Transverse colon (tissue), 4 donors: Measurements from ENCODE around the gene PHRF1. TPM values are rescaled to one million over a fixed set of nuclear protein-coding genes. Genes with fewer than 3 reads are reported as not detected.

Experiments used
- DNase-seq: peaks from one replicate; pipeline ENCODE4 v3.0.0-alpha.2; 2019
- H3K27ac ChIP-seq, 4 donors: fragments of 200-600 bp; sonication (generic); 2 replicates each; pipeline ENCODE4 v1.5.1; 2016 to 2018; ENCODE audit warnings: inconsistent platforms in 4 of 4
- H3K27me3 ChIP-seq: fragments of 200-600 bp; sonication (generic); 2 replicates; pipeline ENCODE4 v1.5.1; 2017; ENCODE audit warnings: inconsistent platforms
- H3K36me3 ChIP-seq, 4 donors: fragments of 200-600 bp; sonication (generic); 2 replicates each; pipeline ENCODE4 v1.5.1; 2017 to 2019; ENCODE audit warnings: inconsistent platforms in 4 of 4
- H3K4me1 ChIP-seq, 4 donors: fragments of 200-600 bp; sonication (generic); 2 replicates each; pipeline ENCODE4 v1.5.1; 2017 to 2020; ENCODE audit warnings: inconsistent platforms in 4 of 4
- H3K4me3 ChIP-seq, 4 donors: fragments of 200-600 bp; sonication (generic); 1 replicate in 1 of 4; 2 replicates in 3 of 4; pipeline versions ENCODE4 v1.5.1 to v1.6.1; 2017 to 2019; ENCODE audit warnings: inconsistent platforms in 4 of 4
- H3K9me3 ChIP-seq, 2 donors: fragments of 200-600 bp; sonication (generic); 2 replicates each; pipeline ENCODE4 v1.5.1; 2017 to 2019; ENCODE audit warnings: inconsistent platforms in 2 of 2
- CTCF ChIP-seq, 5 experiments: fragments of 200-600 bp in 3 of 5; fragments of 450-650 bp in 2 of 5; sonication (generic) in 3 of 5; IDR thresholded peaks; 1 replicate in 2 of 5; 2 replicates in 3 of 5; pipeline ENCODE4 v1.5.1; 2016 to 2017; ENCODE audit warnings: antibody characterized with exemption in 5 of 5, inconsistent platforms in 3 of 5, mild to moderate bottlenecking in 2 of 5, moderate library complexity in 1 of 5
- EP300 ChIP-seq: sonication (generic); formaldehyde crosslinking; IDR thresholded peaks from one replicate; pipeline ENCODE4 v1.6.1; 2017; ENCODE audit warnings: antibody characterized with exemption, low read depth
- POLR2A ChIP-seq: fragments of 450-650 bp; IDR thresholded peaks from one replicate; pipeline ENCODE4 v1.6.1; 2016; ENCODE audit warnings: antibody characterized with exemption, mild to moderate bottlenecking, moderate library complexity
- POLR2AphosphoS5 ChIP-seq, 3 donors: sonication (generic); formaldehyde crosslinking; IDR thresholded peaks; one replicate each; pipeline ENCODE4 v1.6.1; 2016; ENCODE audit warnings: antibody characterized with exemption in 3 of 3
- WGBS, 2 donors: methylation state at CpG; one replicate each; pipeline ENCODE4 v1.1.5; 2018; ENCODE audit warnings: low coverage in 1 of 2; 5-methylcytosine and 5-hydroxymethylcytosine counted together
- in situ Hi-C, 4 donors: fragments of 200-750 bp; cut with MboI; loops; one replicate each; pipeline versions ENCODE4 v1.15.0 to v1.15.1; 2017; ENCODE audit warnings: low sequenced_read_pairs in 3 of 4, low pct_ligation_motif_present in 1 of 4, low pct_unique_long_range_greater_than_20kb in 1 of 4
- intact Hi-C: fragments of 100-400 bp; cut with DNase I; formaldehyde crosslinking; loops from one replicate; pipeline ENCODE4 v1.15.1; 2023; ENCODE audit warnings: low total_unique reads
- total RNA-seq, 4 donors: library from RNA; depleted of rRNA; stranded (reverse); fragments of >200 nt; gene quantifications; one replicate each; pipeline ENCODE4 v1.1.0, GENCODE V29; 2016

PHRF1 gene
- total RNA-seq, 4 donors from 2014 or later = 28.4 to 60.6 (median 43.2) TPM

- intact Hi-C loops = no loop called here
- H3K36me3 ChIP-seq = peaks cover 0 to 63% (median 33%) of the 10 kb centered on the region in 4 donors
Measured at GRCh38 chr11:609341-609811, 33.1 kb downstream of the PHRF1 start.

GRCh38 chr11:610146-610801 lies 34.0 kb downstream of the PHRF1 start:
- intact Hi-C loops = no loop called here
- no peaks in the 10 kb centered on the region for H3K27me3 ChIP-seq
- in situ Hi-C loops = no loop called here
- H3K4me3 ChIP-seq = no peak overlapping the region
- H3K36me3 ChIP-seq = peaks cover 0 to 56% (median 29%) of the 10 kb centered on the region in 4 donors
- no peak for TF ChIP-seq POLR2AphosphoS5 (IDR thresholded peaks at IDR 0.05)
- TF ChIP-seq POLR2A = no peak
- no peak for TF ChIP-seq CTCF (IDR thresholded peaks at IDR 0.05)
- TF ChIP-seq EP300 = no peak
- H3K9me3 ChIP-seq = no peaks in the 10 kb centered on the region
- H3K27ac ChIP-seq = no peak overlapping the region
- no peak for DNase-seq
- H3K4me1 ChIP-seq = peaks cover 20 to 38% (median 29%) of the 10 kb centered on the region in 4 donors
- 94% methylated on average over 18 of the region's 18 CpGs; no CpG with 5 or more reads in 1 of the 2 donors for WGBS, 2 donors

More at GRCh38 chr11:609341-609811, 33.1 kb downstream of the PHRF1 start:
- WGBS, 2 donors = 91 to 95% methylated on average over 4 to 15 of the region's 28 CpGs
- Histone ChIP-seq H3K4me1 (peaks cover 11 to 29% (median 20%) of the 10 kb centered on the region in 4 donors), H3K27ac (no peak overlapping the region), H3K27me3 (no peaks in the 10 kb centered on the region), H3K9me3 (no peaks in the 10 kb centered on the region), H3K4me3 (no peak overlapping the region)
- in situ Hi-C loops = no loop called here
- TF ChIP-seq CTCF (IDR thresholded peaks at IDR 0.05) = no peak
- TF ChIP-seq POLR2AphosphoS5 (IDR thresholded peaks at IDR 0.05) = no peak
- no peak for TF ChIP-seq EP300
- TF ChIP-seq POLR2A = no peak
- DNase-seq = no peak

DNA sequence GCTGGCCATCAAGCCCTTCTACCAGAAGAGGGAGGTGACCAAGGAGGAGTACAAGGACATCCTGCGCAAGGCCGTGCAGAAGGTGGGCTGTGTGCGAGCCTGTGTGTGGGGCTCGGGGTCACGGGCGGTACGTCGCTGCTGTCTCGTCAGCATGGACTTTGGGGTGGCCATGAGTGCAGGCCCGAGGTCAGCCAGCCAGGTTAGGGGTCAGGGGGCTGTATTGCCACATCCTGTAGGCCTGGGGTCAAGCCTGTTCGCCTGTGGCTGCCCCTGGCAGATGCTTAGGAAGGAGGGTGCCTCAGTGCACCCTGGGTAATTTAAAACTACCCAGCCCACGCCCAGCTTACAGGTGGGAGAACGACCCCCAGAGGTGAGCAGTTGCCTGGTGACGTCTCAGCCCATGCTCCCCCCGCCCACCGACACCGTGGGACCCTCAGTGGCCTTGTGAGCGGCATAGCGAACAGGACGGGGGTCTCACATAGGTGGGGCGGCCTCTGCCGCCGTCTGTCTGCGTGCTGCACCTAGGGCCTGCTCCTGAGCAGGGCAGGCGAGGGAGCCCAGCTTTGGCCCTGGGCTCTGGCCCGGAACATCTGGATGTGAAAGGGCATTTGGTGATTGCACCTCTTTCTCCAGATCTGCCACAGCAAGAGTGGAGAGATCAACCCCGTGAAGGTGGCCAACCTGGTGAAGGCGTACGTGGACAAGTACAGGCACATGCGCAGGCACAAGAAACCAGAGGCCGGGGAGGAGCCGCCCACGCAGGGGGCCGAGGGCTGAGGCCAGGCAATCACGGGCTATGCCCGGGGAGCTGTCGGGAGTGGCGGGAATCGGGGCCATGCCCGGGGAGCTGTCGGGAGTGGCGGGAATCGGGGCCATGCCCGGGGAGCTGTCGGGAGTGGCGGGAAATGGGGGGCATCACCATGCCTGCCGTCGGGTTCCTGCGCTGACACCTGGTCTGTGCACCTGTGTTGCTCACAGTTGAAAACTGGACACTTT lies 35.0 kb downstream of the PHRF1 start:
- Histone ChIP-seq H3K4me1 (peaks cover 20 to 43% (median 34%) of the 10 kb centered on the region in 4 donors), H3K4me3 (no peak overlapping the region), H3K36me3 (peaks cover 0 to 46% (median 24%) of the 10 kb centered on the region in 4 donors), H3K27me3 (no peaks in the 10 kb centered on the region), H3K27ac (peak overlapping the region; percentile 64 to 96 (median 88)), H3K9me3 (no peaks in the 10 kb centered on the region)
- TF ChIP-seq POLR2A = no peak
- no peak for TF ChIP-seq CTCF (IDR thresholded peaks at IDR 0.05)
- no peak for TF ChIP-seq POLR2AphosphoS5 (IDR thresholded peaks at IDR 0.05)
- TF ChIP-seq EP300 = no peak
- WGBS, 2 donors = 60 to 88% methylated on average over 1 to 47 of the region's 49 CpGs
- intact Hi-C loops (no loop called here), in situ Hi-C loops (no loop called here)
- no peak for DNase-seq
